ENCODE data around the gene PTPRD. TPM values are rescaled to one million over a fixed set of nuclear protein-coding genes. Genes with fewer than 3 reads are reported as not detected.

PTPRD gene
- total and polyA plus RNA-seq, 2 donors from 2014 or later: 6.4 to 78.9 TPM

DNA sequence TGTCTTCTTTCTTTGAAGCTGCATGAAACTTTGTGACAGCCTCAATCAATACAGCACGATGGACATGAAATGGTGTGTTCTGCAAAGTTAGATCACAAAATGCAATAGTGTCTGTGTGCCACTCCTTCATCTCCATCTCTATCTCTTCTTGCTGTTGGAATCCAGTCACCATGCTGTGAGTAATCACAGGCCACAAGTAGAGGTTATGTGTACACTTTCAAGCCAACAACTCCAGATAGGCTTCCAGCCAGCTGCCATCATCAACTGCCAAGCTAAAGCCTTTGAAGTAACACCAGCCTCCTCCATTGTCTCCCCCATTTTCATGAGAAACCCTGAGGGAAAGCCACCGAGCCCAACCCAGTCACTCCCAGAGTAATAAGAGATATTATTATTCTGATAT, 360.6 kb downstream of the PTPRD start:
- Histone ChIP-seq H3K9me3 (ENCODE audit: control insufficient read depth in 2 of 3, insufficient read depth in 1 of 3, low read length in 3 of 3) (peaks cover 0 to 5% (median 0%) of the 10 kb centered on the region in 3 donors), H3K27me3 (ENCODE audit: control insufficient read depth, insufficient read depth, low read length) (no peaks in the 10 kb centered on the region), H3K27ac (ENCODE audit: low read depth in 2 of 2, low read length in 2 of 2) (no peak overlapping the region), H3K4me3 (ENCODE audit: low read length in 3 of 3) (no peak overlapping the region), H3K36me3 (ENCODE audit: control insufficient read depth in 2 of 3, insufficient read depth in 3 of 3, low read length in 3 of 3) (no peaks in the 10 kb centered on the region), H3K9ac (ENCODE audit: low read length in 3 of 3) (no peak overlapping the region), H3K4me1 (ENCODE audit: control insufficient read depth in 2 of 3, insufficient read depth in 2 of 3, low read depth in 1 of 3, low read length in 3 of 3) (no peaks in the 10 kb centered on the region)
- DNase-seq: no peak
- FAIRE-seq: no peak
- TF ChIP-seq, protein P1, sequence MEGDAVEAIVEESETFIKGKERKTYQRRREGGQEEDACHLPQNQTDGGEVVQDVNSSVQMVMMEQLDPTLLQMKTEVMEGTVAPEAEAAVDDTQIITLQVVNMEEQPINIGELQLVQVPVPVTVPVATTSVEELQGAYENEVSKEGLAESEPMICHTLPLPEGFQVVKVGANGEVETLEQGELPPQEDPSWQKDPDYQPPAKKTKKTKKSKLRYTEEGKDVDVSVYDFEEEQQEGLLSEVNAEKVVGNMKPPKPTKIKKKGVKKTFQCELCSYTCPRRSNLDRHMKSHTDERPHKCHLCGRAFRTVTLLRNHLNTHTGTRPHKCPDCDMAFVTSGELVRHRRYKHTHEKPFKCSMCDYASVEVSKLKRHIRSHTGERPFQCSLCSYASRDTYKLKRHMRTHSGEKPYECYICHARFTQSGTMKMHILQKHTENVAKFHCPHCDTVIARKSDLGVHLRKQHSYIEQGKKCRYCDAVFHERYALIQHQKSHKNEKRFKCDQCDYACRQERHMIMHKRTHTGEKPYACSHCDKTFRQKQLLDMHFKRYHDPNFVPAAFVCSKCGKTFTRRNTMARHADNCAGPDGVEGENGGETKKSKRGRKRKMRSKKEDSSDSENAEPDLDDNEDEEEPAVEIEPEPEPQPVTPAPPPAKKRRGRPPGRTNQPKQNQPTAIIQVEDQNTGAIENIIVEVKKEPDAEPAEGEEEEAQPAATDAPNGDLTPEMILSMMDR (IDR thresholded peaks at IDR 0.05; ENCODE audit: borderline replicate concordance, extremely low read depth, insufficient read depth): no peak
- intact Hi-C loops (cut with DNase I): no loop called here

DNA sequence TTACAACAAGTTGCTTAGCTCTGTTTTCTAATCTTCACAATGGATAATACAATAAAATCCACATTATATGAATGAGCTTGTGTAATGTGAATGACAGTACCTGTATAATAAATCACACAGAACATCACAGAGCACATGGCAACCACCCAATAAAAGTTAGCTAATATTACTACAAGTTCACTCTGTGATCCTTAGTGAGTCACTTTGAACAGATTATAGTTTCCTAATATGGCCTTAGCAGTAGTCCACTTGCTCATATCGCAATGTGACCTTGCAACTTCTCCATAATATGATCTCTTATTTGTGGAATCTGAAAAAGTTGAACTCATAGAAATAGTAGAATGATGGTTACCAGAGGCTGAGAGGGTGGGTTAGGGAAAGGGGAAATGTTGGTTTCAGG, 361.3 kb downstream of the PTPRD start:
- Histone ChIP-seq H3K4me1 (ENCODE audit: control insufficient read depth in 2 of 3, insufficient read depth in 2 of 3, low read depth in 1 of 3, low read length in 3 of 3) (no peaks in the 10 kb centered on the region), H3K27ac (ENCODE audit: low read depth in 2 of 2, low read length in 2 of 2) (no peak overlapping the region), H3K36me3 (ENCODE audit: control insufficient read depth in 2 of 3, insufficient read depth in 3 of 3, low read length in 3 of 3) (no peaks in the 10 kb centered on the region), H3K4me3 (ENCODE audit: low read length in 3 of 3) (no peak overlapping the region), H3K27me3 (ENCODE audit: control insufficient read depth, insufficient read depth, low read length) (no peaks in the 10 kb centered on the region), H3K9me3 (ENCODE audit: control insufficient read depth in 2 of 3, insufficient read depth in 1 of 3, low read length in 3 of 3) (peaks cover 0 to 5% (median 0%) of the 10 kb centered on the region in 3 donors), H3K9ac (ENCODE audit: low read length in 3 of 3) (no peak overlapping the region)
- no peak for DNase-seq
- intact Hi-C loops (cut with DNase I): no loop called here
- no peak for FAIRE-seq
- TF ChIP-seq, protein P1 (IDR thresholded peaks at IDR 0.05; ENCODE audit: borderline replicate concordance, extremely low read depth, insufficient read depth): no peak

DNA sequence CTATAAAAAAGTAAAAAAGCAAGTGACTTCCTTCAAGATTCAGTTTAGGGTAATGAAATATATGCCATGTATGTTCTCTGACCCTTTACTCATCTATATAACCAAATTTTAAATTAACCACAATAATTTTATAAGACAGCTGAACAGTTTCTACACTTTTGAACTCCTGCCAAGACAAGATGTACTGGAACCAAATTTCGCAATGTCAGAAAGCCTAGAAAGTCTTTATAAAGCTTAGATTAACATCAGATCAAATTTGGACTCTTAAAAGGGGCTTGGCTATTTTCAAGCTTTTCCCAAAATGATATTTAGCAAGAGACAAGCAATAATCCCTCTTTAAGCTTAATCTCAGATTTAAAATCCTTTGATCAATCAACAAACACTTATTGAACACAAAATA, 362.6 kb downstream of the PTPRD start:
- DNase-seq (peak in 1 of 5 donors; percentile 11), FAIRE-seq (no peak)
- TF ChIP-seq, protein P1 (IDR thresholded peaks at IDR 0.05; ENCODE audit: borderline replicate concordance, extremely low read depth, insufficient read depth): no peak
- Histone ChIP-seq H3K27ac (ENCODE audit: low read depth in 2 of 2, low read length in 2 of 2) (no peak overlapping the region), H3K4me1 (ENCODE audit: control insufficient read depth in 2 of 3, insufficient read depth in 2 of 3, low read depth in 1 of 3, low read length in 3 of 3) (no peaks in the 10 kb centered on the region), H3K27me3 (ENCODE audit: control insufficient read depth, insufficient read depth, low read length) (no peaks in the 10 kb centered on the region), H3K4me3 (ENCODE audit: low read length in 3 of 3) (no peak overlapping the region), H3K9me3 (ENCODE audit: control insufficient read depth in 2 of 3, insufficient read depth in 1 of 3, low read length in 3 of 3) (peaks cover 0 to 5% (median 0%) of the 10 kb centered on the region in 3 donors), H3K36me3 (ENCODE audit: control insufficient read depth in 2 of 3, insufficient read depth in 3 of 3, low read length in 3 of 3) (no peaks in the 10 kb centered on the region), H3K9ac (ENCODE audit: low read length in 3 of 3) (no peak overlapping the region)
- intact Hi-C loops (cut with DNase I): no loop called here

DNA sequence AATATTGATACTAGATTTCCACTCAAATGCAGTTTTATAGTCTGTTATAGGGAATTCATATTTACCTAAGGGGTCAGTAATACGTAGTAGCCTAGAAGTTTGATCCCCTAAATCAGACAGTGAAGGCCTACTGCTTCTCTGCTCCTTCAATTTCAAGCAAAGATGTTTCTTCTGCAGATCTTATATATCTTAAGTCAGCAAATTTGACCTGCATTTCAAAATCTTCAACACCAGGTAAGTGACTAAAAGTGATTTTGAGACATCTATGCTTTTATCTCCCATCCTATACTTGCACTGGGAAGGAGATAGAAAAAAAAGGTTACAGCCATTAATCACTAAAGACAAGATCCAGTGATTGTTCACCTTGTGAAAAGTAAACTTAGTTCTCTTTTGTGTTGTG, 363.9 kb downstream of the PTPRD start:
- H3K9me3 ChIP-seq (ENCODE audit: control insufficient read depth in 2 of 3, insufficient read depth in 1 of 3, low read length in 3 of 3): peaks cover 0 to 5% (median 0%) of the 10 kb centered on the region in 3 donors
- no peak overlapping the region for H3K27ac ChIP-seq (ENCODE audit: low read depth in 2 of 2, low read length in 2 of 2)
- DNase-seq (no peak), FAIRE-seq (no peak)
- intact Hi-C loops (cut with DNase I): no loop called here
- no peaks in the 10 kb centered on the region for H3K4me1 ChIP-seq (ENCODE audit: control insufficient read depth in 2 of 3, insufficient read depth in 2 of 3, low read depth in 1 of 3, low read length in 3 of 3)
- no peak overlapping the region for H3K9ac ChIP-seq (ENCODE audit: low read length in 3 of 3)
- no peaks in the 10 kb centered on the region for H3K36me3 ChIP-seq (ENCODE audit: control insufficient read depth in 2 of 3, insufficient read depth in 3 of 3, low read length in 3 of 3)
- TF ChIP-seq, protein P1 (IDR thresholded peaks at IDR 0.05; ENCODE audit: borderline replicate concordance, extremely low read depth, insufficient read depth): no peak
- no peak overlapping the region for H3K4me3 ChIP-seq (ENCODE audit: low read length in 3 of 3)
- no peaks in the 10 kb centered on the region for H3K27me3 ChIP-seq (ENCODE audit: control insufficient read depth, insufficient read depth, low read length)

All from kidney (tissue), 14 donors.